Activated CD4-positive, alpha-beta T cell treated with anti-CD3 and anti-CD28 coated beads for 24 hours (primary cell): ENCODE results near the gene PLEKHH3.
"Not testable (repeated sequence)": the region's sequence is repeated elsewhere in the genome, so short reads cannot be mapped to it uniquely, and the experiment has no call there.

Source experiments
- DNase-seq, 2 donors: peaks; one replicate each; pipeline ENCODE4 v3.0.0-alpha.2; 2020; ENCODE audit warnings: low read depth in 2 of 2

The PLEKHH3 gene

DNA sequence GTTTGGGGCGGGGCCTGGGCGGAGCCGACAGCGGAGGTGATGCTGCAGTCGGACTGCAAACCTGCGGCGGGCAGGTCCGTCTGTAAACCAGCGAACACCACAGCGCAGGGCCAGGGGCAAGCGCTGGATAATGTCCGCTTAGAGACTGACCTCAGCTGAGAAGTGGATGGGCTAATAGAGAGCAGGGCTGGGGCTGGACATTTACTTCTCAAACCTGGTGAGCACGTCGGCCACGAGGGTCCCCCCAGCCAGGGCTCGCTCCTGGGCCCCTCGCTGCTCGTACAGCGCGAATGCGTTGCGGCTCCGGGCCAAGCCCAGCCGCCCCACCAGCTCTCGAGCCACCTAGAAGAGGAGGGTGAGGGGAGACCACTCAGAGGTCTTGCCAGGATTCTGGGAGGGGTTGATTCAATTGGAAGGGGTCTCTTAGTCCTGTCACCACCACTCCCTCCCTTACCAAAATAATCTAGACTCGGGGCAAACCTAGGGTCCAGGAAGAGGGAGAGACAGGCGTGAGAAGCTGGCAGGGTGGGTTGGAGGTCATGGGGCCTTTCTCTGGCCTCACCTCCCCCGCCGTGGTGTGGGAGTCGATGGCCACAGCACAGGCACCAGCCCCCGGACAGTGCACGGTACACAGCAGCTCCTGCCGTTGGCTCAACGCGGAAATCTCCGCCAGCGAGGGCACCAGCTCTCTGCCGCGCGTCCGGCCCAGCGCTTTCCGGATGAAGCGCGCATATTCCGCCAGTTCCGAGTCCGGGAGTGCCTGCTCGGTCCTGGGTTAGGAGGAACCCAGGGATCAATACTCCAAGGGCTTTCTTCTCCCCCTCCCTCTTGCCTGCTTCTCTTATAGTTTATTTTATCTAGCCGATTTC is 5.8 kb downstream of the PLEKHH3 start:
- no peak for DNase-seq

DNA sequence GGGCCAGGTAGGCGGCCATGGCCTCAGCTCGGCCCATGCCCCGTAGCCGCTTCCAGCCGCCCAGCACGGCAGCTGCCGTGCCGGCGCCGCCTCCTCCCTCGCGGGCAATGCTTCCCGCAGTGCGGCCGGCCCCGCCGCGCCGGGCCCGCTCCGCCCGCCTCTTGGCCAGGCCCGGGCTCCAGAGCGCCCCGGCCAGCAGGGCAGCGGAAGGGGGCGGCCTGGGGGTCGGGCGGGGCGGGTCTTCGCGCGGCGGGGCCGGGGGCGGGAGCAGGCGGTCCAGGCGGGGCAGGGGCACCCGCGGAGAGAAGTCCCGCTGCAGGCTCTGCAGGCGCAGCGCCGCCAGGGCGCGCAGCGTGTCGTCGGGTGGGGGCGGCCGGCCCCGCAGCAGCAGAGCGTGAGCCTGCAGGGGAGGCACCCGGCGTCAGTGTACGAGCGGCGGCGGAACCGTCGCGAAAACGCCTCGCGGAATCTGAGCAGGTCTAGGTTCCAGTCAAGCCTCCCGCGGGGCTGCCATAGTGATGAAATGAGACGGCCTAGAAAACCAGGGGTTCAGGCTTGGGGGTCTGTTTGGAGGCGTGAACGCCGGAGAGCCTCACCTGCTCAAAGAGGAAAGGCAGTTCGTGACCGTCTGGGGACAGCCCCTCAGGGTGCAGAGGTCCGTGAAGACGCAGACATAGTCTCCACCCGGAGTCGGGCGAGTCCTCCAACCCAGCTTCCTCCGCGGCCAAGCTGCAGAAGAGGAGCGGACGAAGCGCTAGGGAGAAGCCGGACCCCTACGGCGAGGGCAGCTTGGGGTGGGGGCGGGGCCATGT is 6.6 kb downstream of the PLEKHH3 start:
- no peak for DNase-seq

- no peak for DNase-seq
Measured at GRCh38 chr17:42669705-42669976, 7.2 kb downstream of the PLEKHH3 start.

GRCh38 chr17:42667088-42667951 is 9.5 kb downstream of the PLEKHH3 start:
- no peak for DNase-seq

DNA sequence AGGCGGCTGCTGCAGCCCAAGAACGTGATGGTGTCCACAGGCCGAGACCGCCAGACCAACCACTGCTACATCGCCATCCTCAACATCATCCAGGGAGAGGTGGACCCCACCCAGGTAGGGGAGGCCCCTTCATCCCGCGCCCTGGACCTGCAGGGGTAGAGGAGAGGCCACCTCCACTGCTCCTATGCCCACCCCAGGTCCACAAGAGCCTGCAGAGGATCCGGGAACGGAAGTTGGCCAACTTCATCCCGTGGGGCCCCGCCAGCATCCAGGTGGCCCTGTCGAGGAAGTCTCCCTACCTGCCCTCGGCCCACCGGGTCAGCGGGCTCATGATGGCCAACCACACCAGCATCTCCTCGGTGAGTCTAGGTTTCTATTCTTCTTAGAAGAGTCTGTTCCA is 10.7 kb downstream of the PLEKHH3 start:
- not testable (repeated sequence) for DNase-seq

- no peak for DNase-seq
Measured at GRCh38 chr17:42665581-42666001, 11.2 kb downstream of the PLEKHH3 start.

DNA sequence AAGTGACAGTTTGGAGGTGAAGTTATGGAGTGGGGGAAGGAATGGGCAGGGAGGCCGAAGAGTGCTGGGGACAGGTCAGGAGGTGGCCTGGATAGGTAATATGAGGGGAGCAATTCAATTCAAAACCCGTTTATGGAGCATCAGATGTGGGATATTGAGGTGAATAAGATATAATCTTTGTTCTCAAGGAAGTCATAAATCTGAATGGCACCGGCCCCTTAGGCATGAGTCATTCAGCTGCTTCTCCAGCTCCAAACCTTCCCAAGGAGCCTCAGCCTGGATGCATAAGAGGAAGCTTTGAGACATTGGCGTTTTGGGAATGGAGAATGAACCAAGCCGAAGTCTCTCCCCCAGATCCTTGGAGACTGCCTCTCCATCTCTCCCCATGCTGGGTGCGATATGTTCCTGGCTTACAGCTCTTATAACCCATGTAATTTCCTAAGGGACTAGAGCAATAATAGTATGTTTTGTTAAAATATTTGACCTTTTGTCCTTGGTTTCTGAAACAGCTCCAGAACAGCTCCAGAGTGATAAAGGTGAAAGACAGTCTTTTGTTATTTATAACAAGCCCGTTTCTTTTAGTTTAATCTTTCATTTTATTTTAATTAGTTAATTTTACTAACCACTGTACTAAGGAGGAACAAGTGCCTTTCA is 16.0 kb downstream of the PLEKHH3 start:
- DNase-seq: no peak

DNA sequence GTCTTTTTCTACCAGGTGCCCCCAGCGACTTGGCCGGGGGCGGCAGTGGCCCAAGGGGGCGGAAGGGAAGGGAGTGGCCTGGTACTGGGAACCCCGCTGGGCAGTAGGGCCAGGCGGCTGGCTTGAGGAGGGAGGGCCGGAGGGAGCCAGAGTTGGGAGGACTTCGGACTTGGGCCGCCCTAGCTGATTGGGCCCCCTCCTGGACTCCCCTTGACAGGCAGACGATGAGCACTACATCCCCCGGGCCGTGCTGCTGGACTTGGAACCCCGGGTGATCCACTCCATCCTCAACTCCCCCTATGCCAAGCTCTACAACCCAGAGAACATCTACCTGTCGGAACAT is 16.9 kb downstream of the PLEKHH3 start:
- not testable (repeated sequence) for DNase-seq

- DNase-seq: peak; percentile 71 to 81
Measured at GRCh38 chr17:42659079-42659931, 17.5 kb downstream of the PLEKHH3 start, which contains the start of gene TUBG2. Gene TUBG2, plus strand, starts transcription at chr17:42659284. Its CDS starts 220 bp downstream, at chr17:42659504.

DNA sequence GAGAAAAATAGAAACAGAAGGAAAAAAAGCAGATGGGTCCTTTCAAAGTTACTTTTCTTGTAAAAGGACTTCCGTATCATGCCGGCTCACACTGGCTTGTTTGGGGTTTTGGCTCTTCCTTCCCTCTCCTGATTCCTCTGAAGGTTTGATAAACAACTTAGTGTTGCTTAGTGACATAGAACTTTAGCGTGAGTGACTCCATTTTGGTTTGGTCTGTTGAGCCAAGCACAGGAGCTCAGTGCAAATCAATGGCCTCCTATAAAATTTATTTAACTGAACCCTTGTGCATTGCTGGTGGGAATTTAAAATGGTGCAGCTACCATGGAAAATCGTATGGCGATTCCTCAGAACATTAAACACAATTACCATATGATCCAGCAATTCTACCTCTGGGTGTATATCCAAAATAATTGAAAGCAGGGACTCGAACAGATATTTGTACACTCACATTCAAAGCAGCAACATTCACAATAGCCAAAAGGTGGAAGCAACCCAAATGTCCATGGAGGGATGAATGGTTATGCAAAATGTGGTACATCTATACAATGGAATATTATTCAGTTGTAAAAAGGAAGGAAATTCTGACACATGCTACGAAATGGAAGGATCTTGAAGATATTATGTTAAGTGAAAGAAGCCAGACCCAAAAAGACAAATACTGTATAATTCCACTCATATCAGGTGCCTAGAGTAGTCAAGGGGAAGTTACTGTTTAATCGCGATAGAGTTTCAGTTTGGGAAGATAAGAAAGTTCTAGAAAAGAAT is 18.8 kb downstream of the PLEKHH3 start:
- DNase-seq: no peak

DNA sequence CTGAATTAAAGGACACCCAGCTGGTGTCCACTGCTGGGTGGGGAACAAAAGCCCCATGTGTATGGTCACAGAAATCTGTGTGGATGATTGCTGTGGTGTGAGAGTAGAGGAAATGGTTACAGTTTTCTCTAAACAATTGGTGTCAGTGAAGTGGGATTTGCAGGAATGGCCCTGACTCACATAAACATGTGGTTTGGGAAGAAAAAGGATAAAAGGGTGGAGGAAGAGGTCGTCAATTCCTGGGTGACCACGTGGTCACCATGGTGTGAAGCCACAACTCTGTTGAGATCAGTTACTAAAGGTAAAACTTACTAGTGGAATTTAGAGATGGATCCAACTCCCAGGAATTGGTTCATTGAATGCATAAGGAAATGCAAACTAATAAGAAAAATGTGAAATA is 21.3 kb downstream of the PLEKHH3 start:
- no peak for DNase-seq

GRCh38 chr17:42653179-42654124 is 23.3 kb downstream of the PLEKHH3 start:
- no peak for DNase-seq

DNA sequence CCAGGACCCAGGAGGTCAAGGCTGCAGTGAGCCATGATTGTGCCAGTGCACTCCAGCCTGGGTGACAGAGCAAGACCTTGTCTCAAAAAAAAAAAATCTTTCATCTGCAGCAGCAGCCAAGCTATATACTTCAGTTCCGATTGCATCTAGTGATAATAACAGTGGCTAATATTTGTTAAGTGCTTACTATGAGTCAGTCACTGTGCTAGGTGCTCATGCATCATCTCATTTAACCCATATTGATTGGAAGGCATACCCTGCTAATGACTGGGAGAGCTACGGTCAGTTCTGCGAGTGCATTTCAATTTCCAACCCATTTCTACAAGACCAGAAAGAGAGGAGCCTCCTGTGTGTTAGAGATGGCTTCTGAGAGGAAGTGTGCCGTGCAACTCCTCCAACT is 25.4 kb downstream of the PLEKHH3 start:
- DNase-seq: no peak

- no peak for DNase-seq
Measured at GRCh38 chr17:42647778-42648177, 29.0 kb downstream of the PLEKHH3 start.

DNA sequence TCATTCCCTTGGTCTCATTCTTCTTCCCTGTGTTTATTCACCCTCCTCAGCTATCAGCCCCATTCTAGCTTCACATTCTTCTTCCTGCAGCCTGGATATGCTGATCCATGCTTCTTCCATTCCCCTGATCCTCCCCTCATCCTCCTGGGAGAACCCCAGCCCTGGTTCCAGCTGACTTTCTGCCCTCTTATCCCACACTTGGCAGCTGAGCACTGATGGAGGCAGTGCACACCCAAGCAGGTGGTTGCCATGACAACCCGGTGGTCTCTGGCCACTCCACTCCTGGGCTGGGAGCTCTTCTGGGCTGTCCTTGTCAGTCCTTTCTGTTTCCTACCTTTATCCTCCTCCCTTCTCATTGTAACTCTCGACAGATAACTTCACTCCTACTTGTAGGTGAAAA is 34.5 kb downstream of the PLEKHH3 start:
- DNase-seq: no peak

GRCh38 chr17:42640121-42640520 is 36.7 kb downstream of the PLEKHH3 start:
- no peak for DNase-seq

DNA sequence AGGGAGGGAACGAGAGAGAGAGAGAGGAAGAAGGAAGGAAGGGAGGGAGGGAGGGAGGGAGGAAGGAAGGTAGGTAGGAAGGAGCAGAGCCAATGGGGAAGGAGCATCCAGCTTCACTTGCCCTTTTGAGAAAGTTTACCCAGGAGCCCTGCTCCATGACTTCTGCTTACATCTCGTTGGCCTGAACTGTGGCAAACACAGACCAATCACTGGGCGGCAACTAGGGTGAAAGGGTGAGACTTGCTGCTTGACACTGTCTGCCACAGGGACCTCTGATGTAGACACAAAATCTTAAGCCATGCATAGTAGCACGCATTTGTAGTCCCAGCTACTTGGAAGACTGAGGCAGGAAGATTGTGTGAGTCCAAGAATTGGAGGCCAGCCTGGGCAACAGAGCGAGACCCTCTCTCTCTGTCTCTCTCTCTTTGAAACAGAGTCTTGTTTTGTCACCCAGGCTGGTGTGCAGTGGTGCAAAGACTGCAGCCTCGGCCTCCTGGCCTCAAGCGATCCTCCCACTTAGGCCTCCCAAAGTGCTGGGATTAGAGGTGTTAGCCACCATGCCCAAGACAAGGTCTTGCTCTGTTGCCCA is 37.2 kb downstream of the PLEKHH3 start:
- no peak for DNase-seq

- DNase-seq: no peak
Measured at GRCh38 chr17:42632949-42633444, 43.8 kb downstream of the PLEKHH3 start.
